GM23338 (cell line): ENCODE data around the gene GNA12. TPM values are rescaled to one million over a fixed set of nuclear protein-coding genes. Genes with fewer than 3 reads are reported as not detected.
A peak's percentile ranks its signal among the peaks of the same experiment; 100 is the strongest.
"Not testable (repeated sequence)": the region's sequence is repeated elsewhere in the genome, so short reads cannot be mapped to it uniquely, and the experiment has no call there.

ENCODE experiments used
- ATAC-seq: fragments of 200-7000 bp; cut with Tn5 transposase; 3 replicates; pipeline ENCODE4 v1.9.1; 2020
- DNase-seq: peaks from one replicate; pipeline ENCODE4 v3.0.0-alpha.2; 2015; ENCODE audit warnings: low spot score
- H2AFZ ChIP-seq: fragments of 200-600 bp; sonication (generic); 2 replicates; pipeline ENCODE4 v1.8.0; 2016; ENCODE audit warnings: antibody characterized with exemption, mild to moderate bottlenecking, moderate library complexity
- H3F3A ChIP-seq: fragments of 200-600 bp; sonication (generic); replicated peaks from 2 replicates; pipeline ENCODE4 v1.8.0; 2017; ENCODE audit warnings: antibody characterized with exemption, mixed run types, low read depth
- H3K27ac ChIP-seq: fragments of 200-600 bp; sonication (generic); 2 replicates; pipeline ENCODE4 v1.6.1; 2016; ENCODE audit warnings: low read depth
- H3K27me3 ChIP-seq: fragments of 200-600 bp; sonication (generic); 2 replicates; pipeline ENCODE4 v1.8.0; 2016; ENCODE audit warnings: mild to moderate bottlenecking, mixed run types, moderate library complexity; ENCODE audit not compliant: insufficient read depth
- H3K36me3 ChIP-seq: fragments of 200-600 bp; sonication (generic); 2 replicates; pipeline ENCODE4 v1.8.0; 2016; ENCODE audit warnings: mild to moderate bottlenecking; ENCODE audit not compliant: insufficient read depth
- H3K4me1 ChIP-seq: fragments of 200-600 bp; sonication (generic); 2 replicates; pipeline ENCODE4 v1.8.0; 2016; ENCODE audit warnings: mild to moderate bottlenecking, moderate library complexity; ENCODE audit not compliant: insufficient read depth
- H3K4me2 ChIP-seq: fragments of 200-600 bp; sonication (generic); 2 replicates; pipeline ENCODE4 v1.7.1; 2017; ENCODE audit warnings: mixed run types
- H3K4me3 ChIP-seq: fragments of 200-600 bp; sonication (generic); 2 replicates; pipeline ENCODE4 v1.6.1; 2016; ENCODE audit warnings: mixed run types
- H3K79me2 ChIP-seq: fragments of 200-600 bp; sonication (generic); replicated peaks from 2 replicates; pipeline ENCODE4 v1.8.0; 2017; ENCODE audit warnings: mild to moderate bottlenecking; ENCODE audit not compliant: insufficient read depth
- H3K9me2 ChIP-seq: fragments of 200-600 bp; sonication (generic); 2 replicates; pipeline ENCODE4 v1.8.0; 2017; ENCODE audit not compliant: insufficient read depth
- H4K20me1 ChIP-seq: fragments of 200-600 bp; sonication (generic); replicated peaks from 2 replicates; pipeline ENCODE4 v1.8.0; 2017; ENCODE audit warnings: mild to moderate bottlenecking; ENCODE audit not compliant: insufficient read depth
- H3K27ac Mint-ChIP-seq: 2 replicates; pipeline ENCODE4 v1.8.0; 2020; ENCODE audit warnings: inconsistent platforms, mild to moderate bottlenecking, moderate library complexity, mixed read lengths
- H3K27me3 Mint-ChIP-seq: 3 replicates; pipeline ENCODE4 v1.8.0; 2022; ENCODE audit warnings: low read depth, mild to moderate bottlenecking, moderate library complexity, mixed read lengths, inconsistent platforms; ENCODE audit not compliant: insufficient read depth, poor library complexity
- H3K36me3 Mint-ChIP-seq: 3 replicates; pipeline ENCODE4 v1.8.0; 2021; ENCODE audit warnings: low read depth, mild to moderate bottlenecking, inconsistent platforms, moderate library complexity, mixed read lengths
- H3K4me1 Mint-ChIP-seq: 3 replicates; pipeline ENCODE4 v1.8.0; 2020; ENCODE audit warnings: mild to moderate bottlenecking, inconsistent platforms, mixed read lengths
- H3K4me3 Mint-ChIP-seq: 3 replicates; pipeline ENCODE4 v1.8.0; 2021; ENCODE audit warnings: moderate library complexity, mild to moderate bottlenecking, inconsistent platforms, mixed read lengths
- H3K9me3 Mint-ChIP-seq: 3 replicates; pipeline ENCODE4 v1.8.0; 2020; ENCODE audit warnings: moderate library complexity, mild to moderate bottlenecking, inconsistent platforms, mixed read lengths
- CREB1 ChIP-seq: fragments of 250-450 bp; sonication (Bioruptor Pico); IDR thresholded peaks from 2 replicates; pipeline ENCODE4 v1.5.0; 2020; ENCODE audit warnings: low read depth, mild to moderate bottlenecking, moderate library complexity
- EZH2 ChIP-seq: fragments of 200-600 bp; sonication (generic); IDR thresholded peaks from one replicate; pipeline ENCODE4 v1.8.0; 2017; ENCODE audit warnings: antibody characterized with exemption, mild to moderate bottlenecking, low read depth; ENCODE audit not compliant: unreplicated experiment
- EZH2phosphoT487 ChIP-seq: fragments of 200-600 bp; sonication (generic); IDR thresholded peaks from one replicate; pipeline ENCODE4 v1.8.1; 2018; ENCODE audit warnings: antibody characterized with exemption; ENCODE audit not compliant: unreplicated experiment
- JUNB ChIP-seq: IDR thresholded peaks from one replicate; pipeline ENCODE4 v1.6.1; 2016; ENCODE audit warnings: antibody characterized with exemption; ENCODE audit not compliant: unreplicated experiment
- NANOG ChIP-seq: IDR thresholded peaks from 2 replicates; pipeline ENCODE4 v1.6.1; 2016; ENCODE audit warnings: antibody characterized with exemption, borderline replicate concordance
- POLR2AphosphoS5 ChIP-seq: IDR thresholded peaks from 2 replicates; pipeline ENCODE4 v1.6.1; 2016; ENCODE audit warnings: antibody characterized with exemption, low read depth
- STAT1 ChIP-seq: IDR thresholded peaks from one replicate; pipeline ENCODE4 v1.6.1; 2016; ENCODE audit warnings: antibody characterized with exemption; ENCODE audit not compliant: unreplicated experiment
- ZNF331 ChIP-seq: fragments of 250-450 bp; sonication (Bioruptor Pico); IDR thresholded peaks from 2 replicates; pipeline ENCODE4 v1.5.0; 2020; ENCODE audit warnings: low read depth, mild to moderate bottlenecking, moderate library complexity
- polyA plus RNA-seq: library from polyadenylated mRNA; unstranded; fragments of >200 nt; fragmentation: Nextera tagmentation; extraction: Ambion mirVana; gene quantifications from 2 replicates; pipeline ENCODE4 v1.2.1, GENCODE V29; 2016
- total RNA-seq: library from RNA; depleted of rRNA; stranded (reverse); fragments of >200 nt; shearing (Covaris generic); gene quantifications from 2 replicates; pipeline ENCODE4 v1.2.3, GENCODE V29; 2014
- TF ChIP-seq, protein P1 (sequence below): IDR thresholded peaks from one replicate; pipeline ENCODE4 v1.6.1; 2018; ENCODE audit warnings: antibody characterized with exemption; ENCODE audit not compliant: unreplicated experiment

The GNA12 gene
- total and polyA plus RNA-seq, 2 experiments from 2014 or later = 24.0 to 87.7 TPM

DNA sequence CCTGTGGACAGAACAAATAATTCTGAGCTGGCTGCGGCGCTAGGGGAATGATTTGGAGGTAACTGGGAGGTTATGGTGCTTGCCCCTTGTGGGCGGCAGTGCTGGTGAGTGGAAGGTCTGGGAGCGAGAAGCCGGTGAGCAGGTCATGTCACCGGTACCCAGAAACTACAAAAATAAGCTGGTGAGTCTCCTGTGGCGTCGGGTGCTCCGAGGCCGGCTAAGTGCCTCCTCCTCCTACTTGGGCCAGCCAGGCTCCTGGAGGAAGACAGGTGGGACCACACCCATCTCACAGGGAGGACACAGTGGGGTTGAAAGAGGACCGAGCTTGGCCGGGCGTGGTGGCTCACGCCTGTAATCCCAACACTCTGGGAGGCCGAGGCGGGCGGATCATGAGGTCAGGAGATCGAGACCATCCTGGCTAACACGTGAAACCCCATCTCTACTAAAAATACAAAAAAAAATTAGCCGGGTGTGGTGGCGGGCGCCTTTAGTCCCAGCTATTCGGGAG lies 152.1 kb downstream of the GNA12 start:
- not testable (repeated sequence) for H3K27ac Mint-ChIP-seq, H3K4me1 ChIP-seq, DNase-seq, ATAC-seq, H3F3A ChIP-seq, H4K20me1 ChIP-seq, H3K36me3 Mint-ChIP-seq, H3K27ac ChIP-seq, H3K79me2 ChIP-seq, H2AFZ ChIP-seq, H3K9me2 ChIP-seq, H3K36me3 ChIP-seq, H3K4me2 ChIP-seq, H3K9me3 Mint-ChIP-seq, H3K4me3 Mint-ChIP-seq, H3K4me3 ChIP-seq
- H3K27me3 ChIP-seq = peaks cover 24% of the 10 kb centered on the region
- peaks cover 26% of the 10 kb centered on the region for H3K27me3 Mint-ChIP-seq
- peaks cover 13% of the 10 kb centered on the region for H3K4me1 Mint-ChIP-seq

DNA sequence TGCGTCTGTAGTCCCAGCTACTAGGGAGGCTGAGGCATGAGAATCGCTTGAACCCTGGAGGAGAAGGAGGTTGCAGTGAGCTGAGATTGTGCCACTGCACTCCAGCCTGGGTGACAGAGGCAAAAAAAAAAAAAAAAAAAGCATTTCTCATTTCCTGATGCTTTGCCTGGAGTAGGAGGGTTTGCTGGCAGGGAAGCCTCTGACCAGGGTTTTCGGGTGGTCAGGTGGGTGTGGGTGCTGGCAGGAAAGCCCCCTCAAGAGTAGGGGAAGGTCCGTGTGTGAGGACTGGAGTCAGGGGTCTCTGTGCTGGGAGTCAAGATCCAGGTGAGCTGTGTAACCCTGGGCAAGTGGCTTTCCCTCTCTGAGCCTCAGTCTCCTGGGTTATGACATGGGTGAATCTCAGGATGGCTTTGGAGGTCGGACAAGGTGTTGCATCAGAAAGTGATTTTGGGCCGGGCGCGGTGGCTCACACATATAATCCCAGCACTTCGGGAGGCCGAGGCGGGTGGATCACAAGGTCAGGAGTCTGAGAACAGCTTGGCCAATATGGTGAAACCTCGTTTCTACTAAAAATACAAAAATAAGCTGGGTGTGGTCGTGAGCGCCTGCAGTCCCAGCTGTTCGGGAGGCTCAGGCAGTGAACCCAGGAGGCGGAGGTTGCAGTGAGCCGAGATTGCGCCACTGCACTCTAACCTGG lies 152.9 kb downstream of the GNA12 start:
- no peak for ATAC-seq

More for the DNA sequence above, 152.9 kb downstream of the GNA12 start:
- peaks cover 13% of the 10 kb centered on the region for H3K4me1 Mint-ChIP-seq
- Histone ChIP-seq H3K4me2 (no peak overlapping the region), H3K36me3 (no peaks in the 10 kb centered on the region), H3K27ac (no peak overlapping the region), H4K20me1 (no peaks in the 10 kb centered on the region), H3K4me3 (no peak overlapping the region), H2AFZ (no peak overlapping the region), H3K27me3 (peaks cover 25% of the 10 kb centered on the region), H3K4me1 (no peaks in the 10 kb centered on the region; the same call in 1 of the 2 replicates), H3K9me2 (no peaks in the 10 kb centered on the region), H3K79me2 (no peaks in the 10 kb centered on the region), H3F3A (0 out of 2 replicates have a peak, but pooled peaks cover 9% of the 10 kb centered on the region)
- DNase-seq = no peak
- no peak overlapping the region for H3K4me3 Mint-ChIP-seq
- TF ChIP-seq JUNB (no peak), NANOG (no peak), ZNF331 (CRISPR knock-in tag) (no peak), CREB1 (CRISPR knock-in tag) (no peak), EZH2phosphoT487 (no peak), POLR2AphosphoS5 (no peak), EZH2 (no peak), STAT1 (no peak)
- TF ChIP-seq, protein P1, sequence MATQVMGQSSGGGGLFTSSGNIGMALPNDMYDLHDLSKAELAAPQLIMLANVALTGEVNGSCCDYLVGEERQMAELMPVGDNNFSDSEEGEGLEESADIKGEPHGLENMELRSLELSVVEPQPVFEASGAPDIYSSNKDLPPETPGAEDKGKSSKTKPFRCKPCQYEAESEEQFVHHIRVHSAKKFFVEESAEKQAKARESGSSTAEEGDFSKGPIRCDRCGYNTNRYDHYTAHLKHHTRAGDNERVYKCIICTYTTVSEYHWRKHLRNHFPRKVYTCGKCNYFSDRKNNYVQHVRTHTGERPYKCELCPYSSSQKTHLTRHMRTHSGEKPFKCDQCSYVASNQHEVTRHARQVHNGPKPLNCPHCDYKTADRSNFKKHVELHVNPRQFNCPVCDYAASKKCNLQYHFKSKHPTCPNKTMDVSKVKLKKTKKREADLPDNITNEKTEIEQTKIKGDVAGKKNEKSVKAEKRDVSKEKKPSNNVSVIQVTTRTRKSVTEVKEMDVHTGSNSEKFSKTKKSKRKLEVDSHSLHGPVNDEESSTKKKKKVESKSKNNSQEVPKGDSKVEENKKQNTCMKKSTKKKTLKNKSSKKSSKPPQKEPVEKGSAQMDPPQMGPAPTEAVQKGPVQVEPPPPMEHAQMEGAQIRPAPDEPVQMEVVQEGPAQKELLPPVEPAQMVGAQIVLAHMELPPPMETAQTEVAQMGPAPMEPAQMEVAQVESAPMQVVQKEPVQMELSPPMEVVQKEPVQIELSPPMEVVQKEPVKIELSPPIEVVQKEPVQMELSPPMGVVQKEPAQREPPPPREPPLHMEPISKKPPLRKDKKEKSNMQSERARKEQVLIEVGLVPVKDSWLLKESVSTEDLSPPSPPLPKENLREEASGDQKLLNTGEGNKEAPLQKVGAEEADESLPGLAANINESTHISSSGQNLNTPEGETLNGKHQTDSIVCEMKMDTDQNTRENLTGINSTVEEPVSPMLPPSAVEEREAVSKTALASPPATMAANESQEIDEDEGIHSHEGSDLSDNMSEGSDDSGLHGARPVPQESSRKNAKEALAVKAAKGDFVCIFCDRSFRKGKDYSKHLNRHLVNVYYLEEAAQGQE = no peak
- H3K27ac Mint-ChIP-seq = 0 out of 2 replicates have a peak overlapping the region, but pooled peaks have one; percentile 14
- no peaks in the 10 kb centered on the region for H3K9me3 Mint-ChIP-seq
- no peaks in the 10 kb centered on the region for H3K36me3 Mint-ChIP-seq
- H3K27me3 Mint-ChIP-seq = peaks cover 26% of the 10 kb centered on the region
